Hippocampal formation (tissue), 2 donors: ENCODE results near the gene PKN3.
A peak's percentile ranks its signal among the peaks of the same experiment; 100 is the strongest.
"Not testable (repeated sequence)": the region's sequence is repeated elsewhere in the genome, so short reads cannot be mapped to it uniquely, and the experiment has no call there.

Experiments used
- DNase-seq, 2 donors: peaks; one replicate each; lab custom pipeline; 2025; lab: John Stamatoyannopoulos, UW

Gene PKN3

DNA sequence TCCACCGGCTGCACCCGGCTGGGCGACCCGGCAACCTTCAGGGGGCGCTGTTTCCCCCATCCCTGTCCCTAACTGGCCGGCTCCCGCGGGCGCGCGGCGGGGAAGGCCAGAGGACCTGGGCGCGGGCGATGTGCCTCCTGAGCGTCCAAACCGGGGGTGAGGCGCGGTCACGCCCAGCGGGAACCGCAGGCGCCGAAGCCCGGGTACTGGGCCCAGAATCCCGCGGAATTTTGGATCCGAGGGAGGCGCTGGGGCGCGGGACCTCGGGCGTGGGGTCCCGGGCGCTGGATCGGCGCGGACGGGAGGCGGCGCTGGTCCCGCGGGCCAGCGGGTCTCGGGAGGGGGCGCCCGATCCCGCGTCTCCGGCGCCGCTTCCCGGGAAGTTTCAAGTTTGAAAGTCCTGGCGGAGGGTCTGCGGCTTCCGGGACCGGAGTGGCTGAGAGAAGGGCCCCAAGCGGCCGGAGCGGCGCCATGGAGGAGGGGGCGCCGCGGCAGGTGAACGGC is at the start of gene PKN3:
Gene PKN3, plus strand, starts transcription at position 59 of the 504 bp plus-strand sequence. Its CDS starts 413 bp downstream, at position 472.
- DNase-seq: peak; percentile 14 to 66

DNA sequence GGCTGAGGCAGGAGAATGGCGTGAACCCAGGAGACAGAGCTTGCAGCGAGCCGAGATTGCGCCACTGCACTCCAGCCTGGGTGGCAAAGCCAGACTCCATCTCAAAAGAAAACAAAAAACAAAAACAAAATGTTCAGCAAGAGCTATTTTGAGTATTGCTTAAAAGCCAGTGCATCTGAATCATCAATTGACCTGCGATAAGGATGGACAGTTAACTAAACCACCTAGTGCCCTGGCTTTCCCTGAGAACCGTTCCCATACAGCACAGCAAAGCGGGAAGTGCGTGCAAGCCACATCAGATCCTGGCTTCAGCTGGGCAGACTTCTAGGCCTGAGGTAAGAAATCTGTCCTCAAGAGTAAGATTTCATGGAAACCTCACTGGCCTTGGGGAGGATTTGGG is 48.4 kb upstream of the PKN3 start:
- DNase-seq: no peak

DNA sequence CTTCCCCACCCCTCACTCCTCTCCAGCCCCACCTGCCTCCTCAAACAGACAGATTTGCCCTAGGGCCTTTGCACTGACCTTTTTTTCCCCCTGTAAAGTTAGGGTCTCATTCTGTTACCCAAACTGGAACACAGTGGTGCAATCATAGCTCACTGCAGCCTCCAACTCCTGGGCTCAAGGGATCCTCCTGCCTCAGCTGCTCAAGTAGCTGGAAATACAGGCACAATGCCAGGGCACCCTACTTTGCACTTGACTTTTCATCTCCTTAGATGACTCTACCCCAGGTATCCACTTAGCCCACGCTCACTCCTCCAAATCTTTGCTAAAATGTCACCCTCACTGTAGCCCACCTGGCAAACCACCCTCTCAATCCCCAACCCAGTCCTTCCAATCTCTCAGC is 47.8 kb upstream of the PKN3 start:
- DNase-seq: no peak

DNA sequence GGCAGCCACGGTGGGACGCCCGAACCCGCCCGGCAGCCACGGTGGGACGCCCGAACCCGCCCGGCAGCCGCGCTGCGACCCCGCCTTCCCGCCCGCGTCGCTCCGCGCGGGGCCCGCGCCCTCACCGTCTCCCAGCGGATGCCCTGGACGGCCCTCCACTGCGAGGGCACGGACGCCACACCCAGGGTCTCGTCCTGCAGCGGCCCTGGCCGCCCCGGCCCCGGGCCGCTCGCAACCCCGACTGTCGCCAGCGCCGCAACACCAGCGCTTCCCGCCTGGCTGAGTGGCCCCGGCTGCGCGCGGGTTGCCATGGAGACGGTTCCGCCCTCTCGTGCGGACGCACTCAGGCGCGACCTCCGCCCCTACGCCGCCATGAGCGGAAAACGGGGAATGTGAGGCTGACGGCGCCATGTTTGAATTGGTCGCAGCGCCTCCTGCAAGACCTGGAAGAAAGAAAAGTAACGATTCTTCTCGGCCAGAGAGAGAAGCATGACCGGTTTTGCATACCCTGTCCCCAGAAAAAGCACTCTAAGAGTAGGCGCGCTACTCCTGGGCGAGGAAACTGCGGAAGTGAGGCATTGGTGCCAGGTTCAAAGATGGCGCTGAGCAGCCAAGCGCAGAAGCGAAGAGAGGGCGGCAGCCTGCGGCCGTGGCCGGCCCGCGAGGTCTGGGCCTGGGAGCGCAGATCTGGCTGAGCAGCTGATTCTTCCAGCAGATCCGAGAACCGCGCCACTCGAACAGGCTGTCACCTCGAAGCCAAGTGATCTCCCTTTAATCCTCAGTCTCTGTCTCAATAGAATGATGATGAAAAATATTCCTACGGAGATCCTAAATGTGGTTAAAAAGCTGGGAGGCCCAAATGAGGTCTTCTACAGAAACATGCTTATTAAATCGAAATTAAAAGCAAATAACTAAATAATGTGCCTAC is 45.6 kb upstream of the PKN3 start, which contains the start of gene DYNC2I2:
Gene DYNC2I2, minus strand, starts transcription at position 432 of the 928 bp plus-strand sequence. Its CDS starts 121 bp downstream, at position 311.
- peak; percentile 83 to 88 for DNase-seq

DNA sequence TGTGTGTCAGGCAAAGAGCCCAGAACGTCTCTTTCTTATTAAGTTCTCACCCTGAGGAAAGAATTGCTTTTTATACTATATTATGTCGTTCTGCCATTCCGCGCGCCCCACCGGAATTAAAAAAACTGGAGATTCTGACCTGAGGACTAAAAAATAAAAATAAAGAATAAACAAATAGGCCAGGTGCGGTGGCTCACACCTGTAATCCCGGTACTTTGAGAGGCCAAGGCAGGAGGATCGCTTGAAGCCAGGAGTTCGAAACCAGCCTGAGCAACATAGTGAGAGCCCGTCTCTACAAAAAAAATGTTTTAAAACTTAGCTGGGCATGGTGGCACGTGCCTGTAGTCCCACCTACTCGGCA is 45.0 kb upstream of the PKN3 start:
- no peak for DNase-seq

DNA sequence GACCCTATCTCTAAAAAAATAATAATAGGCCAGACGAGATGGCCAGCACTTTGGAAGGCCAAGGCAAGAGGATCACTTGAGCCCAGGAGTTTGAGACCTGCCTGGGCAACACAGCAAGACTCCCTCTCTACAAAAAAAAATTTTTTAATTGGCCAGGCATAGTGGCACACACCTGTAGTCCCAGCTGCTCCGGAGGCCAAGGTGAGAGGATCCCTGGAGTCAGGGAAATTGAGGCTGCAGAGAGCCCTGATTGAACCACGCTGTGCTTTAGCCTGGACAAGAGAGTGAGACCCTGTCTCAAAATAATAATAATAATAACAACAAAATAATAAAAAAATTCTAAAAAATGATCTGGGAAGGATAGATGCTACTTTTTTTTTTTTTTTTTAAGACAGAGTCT is 44.5 kb upstream of the PKN3 start:
- no peak for DNase-seq

DNA sequence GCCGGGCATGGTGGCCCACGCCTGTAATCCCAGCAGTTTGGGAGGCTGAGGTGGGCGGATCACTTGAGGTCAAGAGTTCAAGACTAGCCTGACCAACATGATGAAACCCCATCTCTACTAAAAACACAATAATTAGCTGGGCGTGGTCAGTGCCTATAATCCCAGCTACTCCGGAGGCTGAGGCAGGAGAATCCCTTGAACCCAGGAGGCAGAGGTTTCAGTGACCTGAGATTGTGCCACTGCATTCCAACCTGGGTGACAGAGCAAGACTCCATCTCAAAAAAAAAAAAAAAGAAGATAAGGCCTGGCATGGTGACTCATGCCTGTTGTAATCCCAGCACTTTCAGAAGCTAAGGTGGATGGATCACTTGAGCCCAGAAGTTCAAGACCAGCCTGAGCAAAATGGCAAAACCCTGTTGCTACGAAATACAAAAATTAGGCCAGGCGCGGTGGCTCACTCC is 35.8 kb upstream of the PKN3 start:
- not testable (repeated sequence) for DNase-seq

DNA sequence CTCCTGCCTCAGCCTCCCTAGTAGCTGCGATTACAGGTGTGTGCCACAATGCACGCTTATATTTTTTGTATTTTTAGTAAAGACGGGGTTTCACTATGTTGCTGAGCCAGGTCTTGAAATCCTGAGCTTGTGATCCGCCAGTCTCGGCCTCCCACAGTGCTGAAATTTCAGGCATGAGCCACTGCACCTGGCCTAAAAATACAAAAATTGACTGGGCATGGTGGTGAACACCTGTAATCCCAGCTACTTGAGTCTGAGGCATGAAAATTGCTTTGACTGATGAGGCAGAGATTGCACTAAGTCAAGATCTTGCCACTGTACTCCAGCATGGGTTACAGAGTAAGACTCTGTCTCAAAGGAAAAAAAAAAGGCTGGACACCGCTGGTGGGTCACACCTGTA is 32.5 kb upstream of the PKN3 start:
- no peak for DNase-seq

DNA sequence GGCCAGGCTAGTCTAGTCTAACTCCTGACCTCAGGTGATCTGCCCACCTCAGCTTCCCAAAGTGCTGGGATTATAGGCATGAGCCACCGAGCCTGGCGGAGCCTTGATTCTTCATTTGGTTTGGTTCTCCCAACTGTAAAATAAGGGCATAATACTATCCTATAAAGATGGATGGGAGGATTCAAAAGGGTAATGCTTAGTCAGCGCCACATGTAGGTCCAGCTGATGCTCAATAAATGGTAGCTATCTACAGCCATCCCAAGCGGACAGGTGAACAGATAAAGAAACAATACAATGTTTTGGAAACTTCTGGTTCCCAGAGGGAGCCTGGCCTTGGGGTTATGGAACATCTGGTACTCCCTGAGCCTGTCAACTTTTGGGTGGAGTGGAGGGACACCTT is 26.9 kb upstream of the PKN3 start:
- no peak for DNase-seq

DNA sequence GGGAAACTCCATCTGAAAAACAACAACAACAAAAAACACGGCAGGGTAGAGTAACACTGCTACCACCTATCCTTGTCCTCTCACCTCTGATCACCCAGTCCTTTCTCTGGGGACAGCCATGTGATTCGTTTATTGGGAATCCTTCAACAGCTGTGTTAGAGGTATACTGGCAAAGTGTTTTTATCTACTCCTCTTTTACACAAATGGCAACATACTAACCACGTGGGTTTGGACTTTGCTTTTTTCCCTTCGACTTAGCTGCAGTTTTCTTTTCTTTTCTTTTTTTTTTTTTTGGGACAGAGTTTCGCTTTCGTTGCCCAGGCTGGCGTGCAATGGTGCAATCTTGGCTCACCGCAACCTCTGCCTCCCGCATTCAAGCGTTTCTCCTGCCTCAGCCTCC is 24.5 kb upstream of the PKN3 start:
- no peak for DNase-seq

DNA sequence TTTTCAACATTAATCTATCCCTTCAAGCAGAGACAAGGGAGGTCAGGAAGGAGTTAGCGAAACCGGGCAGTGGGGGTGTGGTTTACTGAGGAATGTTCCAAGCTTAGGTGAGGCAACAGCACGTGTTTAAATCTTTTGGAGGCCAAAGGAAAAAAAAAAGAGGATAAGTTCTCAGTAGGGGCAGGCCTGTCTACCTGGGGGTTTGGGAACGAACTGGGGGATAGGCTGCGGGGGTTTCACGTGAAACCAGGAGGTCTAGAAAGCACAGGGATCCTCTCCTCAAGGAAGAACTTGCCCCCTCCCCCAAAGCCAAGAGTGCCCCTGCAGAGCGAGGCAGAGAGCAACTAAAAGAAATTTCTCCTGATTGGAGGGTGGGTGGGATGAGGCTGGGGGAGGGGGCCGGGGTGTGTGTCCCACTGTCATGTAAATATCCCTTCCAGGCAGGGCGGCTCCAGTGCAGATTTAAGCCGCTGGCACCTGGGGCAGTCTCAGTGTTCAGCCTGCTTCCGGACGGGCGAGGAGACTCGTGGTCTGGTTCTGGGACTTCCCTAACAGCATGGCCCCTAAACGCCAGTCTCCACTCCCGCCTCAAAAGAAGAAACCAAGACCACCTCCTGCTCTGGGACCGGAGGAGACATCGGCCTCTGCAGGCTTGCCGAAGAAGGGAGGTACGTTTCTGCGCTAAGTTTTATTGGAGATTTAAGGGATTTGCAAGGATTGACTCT is 18.8 kb upstream of the PKN3 start:
- no peak for DNase-seq

DNA sequence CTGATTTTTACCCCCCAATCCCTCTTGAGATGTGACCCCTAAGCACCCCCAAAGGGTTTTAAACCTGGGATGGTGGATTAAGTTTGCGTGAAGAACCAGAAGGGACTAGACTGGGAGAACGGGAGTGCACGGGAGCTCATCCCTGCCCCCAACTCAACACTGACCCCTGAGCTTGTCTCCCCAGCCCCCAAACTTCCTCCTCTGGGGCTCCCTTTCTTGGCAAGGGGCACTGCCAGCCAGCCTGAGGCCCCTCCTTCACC is 18.3 kb upstream of the PKN3 start:
- no peak for DNase-seq

DNA sequence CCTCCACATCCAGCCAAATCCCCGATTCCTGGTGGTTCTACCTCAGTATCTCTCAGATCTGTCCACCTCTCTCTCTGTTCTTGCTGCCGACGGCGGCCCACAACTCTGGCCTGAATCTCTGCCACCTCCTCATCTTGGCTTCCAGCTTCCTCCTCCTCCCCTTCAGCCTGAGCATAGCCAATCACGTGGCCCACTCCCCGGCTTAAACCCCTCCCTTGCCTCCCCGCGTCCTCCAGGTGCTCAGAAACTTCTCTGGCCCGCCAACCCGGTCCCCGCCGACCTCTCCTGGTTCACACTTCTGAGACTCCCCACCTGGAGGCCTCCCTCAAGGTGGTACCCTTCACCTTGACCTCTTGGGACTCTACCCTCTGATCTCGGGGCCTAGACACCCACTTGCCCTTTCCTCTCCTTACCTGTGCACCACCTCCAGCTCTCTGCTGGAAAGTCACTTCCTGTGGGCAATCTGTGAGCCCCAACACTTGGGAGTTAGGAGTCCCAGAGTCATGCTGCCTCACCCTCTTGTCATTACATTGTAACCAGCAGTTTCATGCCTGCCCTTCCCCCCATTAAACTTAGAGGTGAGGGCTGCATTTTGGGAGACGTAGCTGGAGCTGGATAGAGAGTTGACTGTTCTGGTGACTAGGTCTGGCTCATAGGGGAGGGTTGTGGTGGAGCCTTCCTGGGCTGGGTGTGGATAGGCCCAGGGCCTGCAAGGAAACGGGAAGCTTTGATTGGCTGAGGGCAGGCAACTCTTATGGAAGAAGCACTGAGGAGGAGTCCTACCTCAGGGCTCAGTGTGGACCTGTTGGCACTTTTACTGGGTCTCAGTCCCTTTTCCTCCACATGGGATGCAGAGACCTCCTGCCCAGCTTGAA is 17.7 kb upstream of the PKN3 start:
- peak; percentile 12 to 30 for DNase-seq

DNA sequence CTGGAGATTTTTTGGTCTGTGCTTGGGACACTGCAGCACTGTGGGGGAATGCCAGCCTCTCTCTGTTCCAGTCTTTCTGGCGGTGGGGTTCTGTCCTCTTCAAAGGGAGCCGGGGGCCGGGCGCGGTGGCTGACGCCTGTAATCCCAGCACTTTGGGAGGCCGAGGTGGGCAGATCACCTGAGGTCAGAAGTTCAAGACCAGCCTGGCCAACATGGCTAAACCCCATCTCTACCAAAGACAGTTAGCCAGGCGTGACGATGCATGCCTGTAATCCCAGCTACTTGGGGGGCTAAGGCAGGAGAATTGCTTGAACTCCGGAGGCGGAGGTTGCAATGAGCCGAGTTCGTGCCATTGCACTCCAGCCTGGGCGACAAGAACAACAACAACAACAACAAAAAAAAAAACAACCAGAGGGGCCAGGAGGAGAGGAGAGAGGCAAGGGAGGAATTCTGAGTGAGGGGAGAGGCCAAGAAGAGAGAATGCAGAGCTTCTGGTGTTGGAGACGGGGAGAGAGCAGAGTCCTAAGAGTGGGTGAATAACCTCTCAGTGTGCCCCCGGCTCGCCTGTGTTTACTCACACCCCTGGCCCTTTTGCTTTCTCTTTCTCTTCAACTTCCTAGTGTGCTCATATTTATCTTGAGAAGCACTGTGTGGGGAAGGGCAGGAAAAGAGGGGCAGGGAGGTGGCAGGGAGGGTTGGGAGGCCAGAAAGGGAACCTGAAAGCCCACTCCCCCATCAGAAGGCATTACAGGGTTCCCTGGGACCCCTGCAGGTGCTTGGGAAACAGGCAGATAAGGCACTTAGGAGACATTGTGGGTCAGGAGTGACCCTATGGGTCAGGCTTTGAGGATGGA is 16.4 kb upstream of the PKN3 start:
- DNase-seq: no peak

DNA sequence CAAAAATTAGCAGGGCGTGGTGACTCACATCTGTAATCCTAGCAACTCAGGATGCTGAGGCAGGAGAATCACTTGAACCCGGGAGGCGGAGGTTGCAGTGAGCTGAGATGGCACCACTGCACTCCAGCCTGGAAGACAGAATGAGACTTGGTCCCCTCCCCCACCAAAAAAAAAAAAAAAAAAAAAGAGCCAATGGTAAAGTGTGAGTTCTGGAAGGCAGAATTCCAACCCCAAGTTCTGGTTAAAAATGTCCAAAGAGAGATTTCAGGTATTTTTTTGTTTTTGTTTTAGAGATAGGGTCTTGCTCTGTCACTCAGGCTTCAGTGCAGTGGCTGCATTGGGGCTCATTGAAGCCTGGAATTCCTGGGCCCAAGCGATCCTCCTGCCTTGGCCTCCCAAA is 14.8 kb upstream of the PKN3 start:
- DNase-seq: no peak

DNA sequence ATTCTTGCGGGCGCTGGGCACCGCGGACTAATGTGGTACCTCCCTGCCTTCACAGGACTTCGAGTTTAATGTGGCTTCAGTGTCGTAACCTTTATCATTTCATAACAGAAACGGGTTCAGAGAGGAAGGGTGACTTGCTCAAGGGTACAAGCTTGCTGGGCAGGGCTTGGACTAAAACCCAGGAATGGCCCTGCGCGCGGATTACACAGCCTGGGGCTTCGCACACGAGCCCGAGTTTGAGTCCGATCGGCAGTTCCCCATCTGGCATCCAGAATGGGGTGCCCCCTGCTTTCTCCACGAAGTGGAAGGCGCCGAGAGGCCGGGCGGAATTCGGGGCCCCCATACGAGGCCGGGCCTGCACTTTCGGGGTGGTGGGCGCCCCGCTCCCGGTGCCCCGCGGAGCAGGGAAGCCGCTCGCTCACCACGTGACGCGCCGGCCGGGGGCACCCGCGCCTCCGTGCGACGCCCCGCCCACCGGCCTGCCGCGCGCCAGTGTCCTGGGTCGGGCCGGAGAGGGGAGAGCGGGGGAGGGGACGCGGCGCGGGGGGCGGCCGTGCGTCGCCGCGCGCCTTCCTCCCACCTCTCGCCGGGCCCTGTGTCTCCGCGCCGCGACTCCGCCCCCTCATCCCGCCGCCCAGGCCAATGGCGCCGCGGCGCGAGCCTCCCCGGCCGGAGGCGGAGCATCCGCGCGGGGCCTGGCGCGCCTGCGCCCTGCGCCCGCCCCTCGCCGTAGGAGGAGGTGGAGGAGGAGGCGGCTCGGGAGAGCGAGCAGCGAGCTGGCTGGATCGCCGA is 13.6 kb upstream of the PKN3 start, which contains the start of gene SET:
Gene SET, plus strand, starts transcription at position 722 of the 792 bp plus-strand sequence. CDS start 361 bp downstream, outside the sequence.
- peak; percentile 83 to 89 for DNase-seq

DNA sequence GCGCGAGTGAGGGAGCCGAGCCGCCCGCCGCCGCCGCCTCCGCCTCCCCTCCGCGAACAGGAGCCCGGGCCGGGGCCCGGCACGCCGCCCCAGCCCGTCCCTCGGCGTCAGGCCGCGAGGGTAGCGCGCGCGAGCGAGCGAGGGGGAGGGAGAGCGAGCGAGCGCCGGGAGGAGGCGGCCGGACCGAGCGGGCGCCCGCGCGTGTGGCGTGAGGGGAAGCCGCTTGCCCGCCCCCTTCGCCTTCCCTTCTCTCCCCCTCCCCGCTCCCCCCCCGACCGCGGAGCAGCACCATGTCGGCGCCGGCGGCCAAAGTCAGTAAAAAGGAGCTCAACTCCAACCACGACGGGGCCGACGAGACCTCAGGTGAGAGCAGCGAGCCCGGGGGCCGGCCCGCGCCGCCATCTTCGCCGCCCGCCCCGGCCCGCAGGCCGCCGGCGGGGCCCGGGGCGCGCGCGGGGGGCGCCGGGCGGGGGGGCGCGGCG is 13.0 kb upstream of the PKN3 start:
- peak; percentile 56 to 72 for DNase-seq

DNA sequence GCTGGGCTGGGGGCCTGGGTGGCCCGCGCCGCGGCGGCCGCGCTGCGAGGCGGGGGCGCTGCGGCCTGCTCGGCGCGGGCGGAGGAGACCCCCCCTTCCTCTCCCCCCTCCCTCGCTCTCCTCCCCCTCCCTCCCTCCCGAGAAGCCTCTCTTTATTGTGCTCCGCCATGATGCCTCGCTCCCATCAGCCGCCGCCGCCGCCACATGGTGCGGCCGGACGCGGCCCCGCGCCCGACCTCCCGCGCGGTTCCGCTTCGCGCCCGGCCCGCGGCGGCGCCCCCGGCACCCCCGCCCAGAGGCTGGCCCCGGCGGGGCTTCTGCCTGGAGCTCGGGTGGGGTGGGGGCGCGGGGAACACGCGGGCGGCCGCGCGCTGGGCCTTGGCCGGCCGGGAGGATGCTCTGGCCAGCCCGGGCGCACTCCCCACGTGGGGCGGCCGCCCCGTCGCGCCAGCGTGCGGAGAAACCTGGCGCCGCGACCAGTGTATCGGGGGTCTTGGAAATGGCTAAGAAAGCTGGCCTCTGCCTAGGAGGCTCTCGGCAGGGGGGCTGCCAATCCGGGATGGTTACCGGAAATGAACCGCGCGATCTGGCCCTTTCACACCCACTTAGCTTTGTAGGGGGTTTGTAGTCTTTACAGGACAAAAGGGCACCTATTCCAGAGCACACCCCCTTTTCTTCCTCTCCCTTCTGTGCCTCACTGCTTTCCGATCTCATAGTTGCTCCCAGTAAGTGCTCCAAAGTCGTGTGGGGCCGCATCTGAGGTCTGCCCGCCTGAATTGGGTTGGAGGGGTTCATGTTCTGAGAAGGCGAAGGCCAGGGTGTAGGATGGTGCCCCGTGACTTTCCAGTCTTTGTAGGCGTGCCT is 12.3 kb upstream of the PKN3 start:
- DNase-seq: peak in 1 of 2 donors; percentile 36

DNA sequence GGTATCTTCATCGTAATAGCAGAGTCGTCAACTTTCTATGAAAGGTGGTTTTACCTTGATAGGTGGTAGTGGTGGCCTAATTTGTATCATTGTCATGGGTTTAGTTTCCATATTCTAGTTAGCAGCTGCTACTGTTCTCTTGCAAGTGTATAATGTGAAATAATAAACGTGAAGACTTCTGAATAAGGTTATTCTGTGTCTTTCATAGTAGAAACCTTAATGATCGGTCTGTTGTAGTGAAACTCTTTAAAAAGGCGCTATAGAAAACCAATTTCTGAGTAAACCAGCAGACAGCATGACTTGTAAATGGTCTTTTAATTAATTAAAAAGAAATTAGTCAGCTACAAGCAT is 11.6 kb upstream of the PKN3 start:
- DNase-seq: no peak
